Brain microvascular endothelial cell (primary cell): ENCODE data around the gene PHACTR2.

Experiments used
- DNase-seq: peaks from one replicate; pipeline ENCODE4 v3.0.0-alpha.2; 2020
- H3K27ac ChIP-seq: fragments of 250-450 bp; sonication (Bioruptor Pico); 2 replicates; pipeline ENCODE4 v1.5.1; 2020; ENCODE audit warnings: mild to moderate bottlenecking, moderate library complexity
- H3K27me3 ChIP-seq: fragments of 250-450 bp; sonication (Bioruptor Pico); replicated peaks from 2 replicates; pipeline ENCODE4 v1.5.1; 2020; ENCODE audit warnings: mild to moderate bottlenecking
- H3K36me3 ChIP-seq: fragments of 250-450 bp; sonication (Bioruptor Pico); replicated peaks from 2 replicates; pipeline ENCODE4 v1.5.1; 2020; ENCODE audit warnings: mild to moderate bottlenecking
- H3K4me3 ChIP-seq: 2 replicates; pipeline ENCODE4 v1.5.1; 2011; ENCODE audit warnings: low read depth, mild to moderate bottlenecking, control low read depth, low read length, moderate library complexity
- CTCF ChIP-seq: IDR thresholded peaks from 2 replicates; pipeline ENCODE4 v1.5.1; 2011; ENCODE audit warnings: low read depth, mild to moderate bottlenecking, moderate library complexity, low read length, control low read depth, inconsistent platforms; ENCODE audit errors: missing control alignments
- in situ Hi-C: cut with HindIII; loops from 2 replicates; pipeline ENCODE4 v1.10.0; 2017; ENCODE audit warnings: low sequenced_read_pairs, low pct_ligation_motif_present

Gene PHACTR2

GRCh38 chr6:143679041-143679440, 1.3 kb downstream of the PHACTR2 start:
- in situ Hi-C loops: no loop called here
- no peak for DNase-seq
- no peak for TF ChIP-seq CTCF
- Histone ChIP-seq H3K4me3 (peak overlapping the region; percentile 68), H3K36me3 (no peaks in the 10 kb centered on the region), H3K27ac (peak overlapping the region; percentile 90), H3K27me3 (no peaks in the 10 kb centered on the region)

- Histone ChIP-seq H3K36me3 (no peaks in the 10 kb centered on the region), H3K4me3 (no peak overlapping the region), H3K27ac (no peak overlapping the region), H3K27me3 (no peaks in the 10 kb centered on the region)
- no peak for DNase-seq
- in situ Hi-C loops: no loop called here
- no peak for TF ChIP-seq CTCF
Observed at GRCh38 chr6:143680141-143680540, 2.4 kb downstream of the PHACTR2 start.

GRCh38 chr6:143682805-143683204, 5.0 kb downstream of the PHACTR2 start:
- in situ Hi-C loops: no loop called here
- Histone ChIP-seq H3K27ac (no peak overlapping the region), H3K36me3 (no peaks in the 10 kb centered on the region), H3K27me3 (no peaks in the 10 kb centered on the region), H3K4me3 (no peak overlapping the region)
- no peak for TF ChIP-seq CTCF
- DNase-seq: no peak

- DNase-seq: no peak
- in situ Hi-C loops: no loop called here
- Histone ChIP-seq H3K27ac (no peak overlapping the region), H3K4me3 (no peak overlapping the region), H3K36me3 (no peaks in the 10 kb centered on the region), H3K27me3 (no peaks in the 10 kb centered on the region)
- TF ChIP-seq CTCF: no peak
Observed at GRCh38 chr6:143684486-143684885, 6.7 kb downstream of the PHACTR2 start.

GRCh38 chr6:143685653-143686052, 7.9 kb downstream of the PHACTR2 start:
- Histone ChIP-seq H3K27me3 (no peaks in the 10 kb centered on the region), H3K27ac (no peak overlapping the region), H3K4me3 (no peak overlapping the region), H3K36me3 (no peaks in the 10 kb centered on the region)
- no peak for TF ChIP-seq CTCF
- in situ Hi-C loops: no loop called here
- DNase-seq: no peak

- TF ChIP-seq CTCF: no peak
- no peaks in the 10 kb centered on the region for H3K36me3 ChIP-seq
- DNase-seq: no peak
- H3K27me3 ChIP-seq: no peaks in the 10 kb centered on the region
- no peak overlapping the region for H3K27ac ChIP-seq
- H3K4me3 ChIP-seq: no peak overlapping the region
- in situ Hi-C loops: no loop called here
Observed at GRCh38 chr6:143687591-143687990, 9.8 kb downstream of the PHACTR2 start.
